GM21528 (cell line): ENCODE measurements around the gene ERC2.

ENCODE experiments used
- ATAC-seq: cut with Tn5 transposase; IDR thresholded peaks from one replicate; pipeline ENCODE4 v1.9.1; 2021; ENCODE audit warnings: mild to moderate bottlenecking, moderate library complexity; ENCODE audit not compliant: unreplicated experiment, low FRiP score

ERC2 gene

GRCh38 chr3:56197259-56197965 lies 270.9 kb downstream of the ERC2 start:
- ATAC-seq: no peak

GRCh38 chr3:56196700-56197099 lies 271.6 kb downstream of the ERC2 start:
- no peak for ATAC-seq

DNA sequence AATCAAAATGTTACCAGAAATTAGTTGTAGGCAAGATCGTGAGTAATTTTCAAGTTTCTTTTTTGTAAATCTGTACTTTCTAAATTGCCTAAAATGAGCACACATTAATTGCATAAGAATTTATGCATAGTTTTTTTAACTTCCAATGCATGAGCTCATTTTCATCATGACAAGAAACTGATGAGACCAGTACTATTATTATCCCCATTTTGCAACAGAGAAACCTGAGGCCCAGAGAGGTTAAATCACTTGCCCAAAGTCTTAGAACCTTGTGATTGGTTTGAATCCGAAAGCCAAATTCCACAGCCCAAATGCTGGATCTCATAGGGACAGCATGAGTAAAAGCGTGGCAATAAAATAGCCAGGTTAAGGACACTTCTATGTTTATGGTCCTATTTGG lies 274.7 kb downstream of the ERC2 start:
- ATAC-seq: no peak

DNA sequence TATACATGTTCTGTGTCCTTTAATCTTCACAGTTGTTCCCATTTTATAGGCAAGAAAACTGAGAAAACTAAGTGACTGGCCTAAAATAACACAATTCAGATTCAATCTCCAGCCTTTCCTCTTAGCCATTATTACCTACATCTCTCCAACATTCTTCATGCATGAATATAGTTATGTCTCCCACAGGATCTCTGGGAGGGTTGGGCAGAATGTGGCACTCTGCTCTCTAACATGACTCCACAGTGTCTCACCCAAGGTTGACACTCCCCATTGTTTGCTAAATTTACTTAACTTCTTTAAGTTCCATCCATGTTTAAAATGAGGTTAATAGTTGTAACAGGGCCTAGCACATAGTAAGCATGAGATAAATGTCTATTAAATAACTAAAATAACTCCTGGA lies 276.3 kb downstream of the ERC2 start:
- ATAC-seq: no peak

- no peak for ATAC-seq
Measured at GRCh38 chr3:56190771-56191305, 277.4 kb downstream of the ERC2 start.

DNA sequence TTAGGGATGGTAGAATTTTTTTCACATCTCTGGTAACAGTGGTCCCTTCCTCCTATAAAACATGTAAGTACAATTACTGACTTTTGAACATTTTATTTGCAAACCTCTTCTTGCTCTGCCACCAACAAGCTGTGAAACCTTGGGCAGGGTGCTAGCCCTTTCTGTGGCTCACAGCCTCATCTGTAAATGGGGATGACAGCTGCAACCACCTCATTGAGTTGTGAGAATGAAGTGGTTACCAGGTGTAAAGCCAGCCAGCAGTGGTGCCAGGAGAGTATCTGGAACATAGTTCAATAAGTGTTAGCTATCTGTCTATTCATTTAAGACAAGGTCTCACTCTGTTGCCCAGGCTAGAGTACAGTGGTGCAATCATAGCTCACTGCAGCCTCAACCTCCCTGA lies 278.1 kb downstream of the ERC2 start:
- ATAC-seq: no peak

DNA sequence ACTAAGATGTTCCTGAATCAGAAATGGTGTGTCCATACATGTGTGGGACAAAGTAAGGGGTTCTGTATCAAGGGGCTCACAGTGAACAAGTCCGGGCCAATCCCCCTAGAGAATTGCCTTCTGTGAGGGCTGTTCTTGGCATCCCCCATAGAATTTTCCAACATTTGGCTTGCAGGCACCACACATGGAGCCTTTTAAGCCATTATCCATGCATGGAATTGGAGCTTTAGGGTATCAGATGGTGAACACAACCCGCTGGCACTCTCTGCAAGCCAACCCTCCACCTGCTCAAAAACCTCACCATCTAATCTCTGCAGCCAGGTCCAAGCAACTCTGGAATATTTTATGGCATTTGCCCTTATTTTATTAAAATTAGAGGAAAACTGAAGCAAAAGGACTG lies 278.7 kb downstream of the ERC2 start:
- no peak for ATAC-seq

- no peak for ATAC-seq
Measured at GRCh38 chr3:56188201-56188600, 280.1 kb downstream of the ERC2 start.

DNA sequence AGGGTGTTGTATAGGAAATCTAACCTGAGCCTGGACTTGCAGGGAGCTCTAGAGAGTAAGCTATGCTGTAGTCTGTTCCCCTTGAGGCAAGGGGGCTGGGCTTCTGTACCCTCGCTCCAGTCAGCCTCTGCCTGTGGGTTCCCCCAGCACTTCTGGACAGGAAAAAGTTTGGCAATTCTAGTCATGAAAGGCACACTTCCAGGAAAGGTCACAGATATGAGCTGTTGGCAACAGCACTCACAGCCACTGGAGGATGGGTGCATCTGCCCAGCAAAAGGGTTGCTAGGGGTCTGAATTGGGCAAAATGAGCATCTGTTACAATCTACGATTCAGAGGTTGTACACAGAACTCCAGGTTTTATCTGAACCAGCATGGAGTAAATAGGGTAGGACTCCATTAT lies 281.2 kb downstream of the ERC2 start:
- ATAC-seq: no peak

GRCh38 chr3:56185827-56186226 lies 282.4 kb downstream of the ERC2 start:
- no peak for ATAC-seq

GRCh38 chr3:56183529-56183928 lies 284.7 kb downstream of the ERC2 start:
- no peak for ATAC-seq

- ATAC-seq: no peak
Measured at GRCh38 chr3:56180433-56180832, 287.8 kb downstream of the ERC2 start.

DNA sequence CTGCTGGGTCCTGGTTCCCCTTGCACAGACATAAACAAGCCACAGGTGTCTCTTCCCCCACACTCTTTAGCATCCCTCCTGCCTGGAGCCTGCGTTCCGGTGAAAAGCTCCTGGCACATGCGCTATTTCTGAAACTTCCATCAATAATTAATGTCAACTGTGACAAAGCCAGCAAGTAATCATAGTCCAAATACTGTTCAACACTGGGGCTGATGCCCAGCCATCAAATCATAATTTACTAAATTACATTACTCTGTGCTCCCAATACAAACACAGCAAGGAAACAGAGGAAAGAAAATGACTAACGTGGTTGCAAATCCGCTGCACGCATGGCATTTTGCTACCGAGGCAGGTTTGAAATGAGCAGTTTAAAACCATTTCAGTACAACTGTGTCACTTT lies 294.7 kb downstream of the ERC2 start:
- ATAC-seq: no peak

DNA sequence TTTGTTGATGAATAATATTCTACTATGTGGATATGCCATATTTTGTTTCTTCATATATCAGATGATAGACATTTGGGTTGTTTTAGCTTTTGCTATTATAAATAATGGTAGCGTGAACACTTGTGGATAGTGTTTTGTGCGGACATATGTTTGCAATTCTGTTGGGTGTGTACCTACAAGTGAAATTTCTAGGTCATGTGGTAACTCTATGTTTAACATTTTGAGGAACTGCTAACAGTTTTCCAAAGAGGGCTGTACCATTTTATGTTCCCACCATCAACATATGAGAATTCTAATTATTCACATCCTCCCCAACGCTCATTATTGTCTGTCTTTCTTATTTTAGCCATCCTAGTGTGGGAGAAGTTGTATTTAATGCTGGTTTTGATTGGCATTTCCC lies 303.8 kb downstream of the ERC2 start:
- ATAC-seq: no peak

- no peak for ATAC-seq
Measured at GRCh38 chr3:56157693-56158362, 310.4 kb downstream of the ERC2 start.

DNA sequence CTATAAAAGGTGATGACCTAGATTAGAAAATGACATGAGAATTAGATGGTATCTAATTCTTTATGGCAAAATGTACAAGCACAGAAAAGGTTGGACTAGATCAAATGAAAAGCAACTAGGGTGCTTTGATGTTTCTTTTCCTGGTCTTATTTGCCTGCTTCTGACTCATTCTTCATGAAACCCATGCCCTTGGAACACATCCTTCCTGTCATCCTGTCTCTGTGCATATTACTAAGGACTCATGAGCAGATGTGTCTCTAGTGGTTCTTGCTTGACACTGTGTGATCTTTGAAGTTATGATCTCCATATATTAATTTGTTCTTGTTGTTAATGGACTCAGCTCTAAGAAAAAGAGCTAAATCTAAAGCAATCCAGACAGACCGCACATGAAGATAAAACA lies 314.0 kb downstream of the ERC2 start:
- ATAC-seq: no peak

GRCh38 chr3:56147354-56147753 lies 320.9 kb downstream of the ERC2 start:
- no peak for ATAC-seq

DNA sequence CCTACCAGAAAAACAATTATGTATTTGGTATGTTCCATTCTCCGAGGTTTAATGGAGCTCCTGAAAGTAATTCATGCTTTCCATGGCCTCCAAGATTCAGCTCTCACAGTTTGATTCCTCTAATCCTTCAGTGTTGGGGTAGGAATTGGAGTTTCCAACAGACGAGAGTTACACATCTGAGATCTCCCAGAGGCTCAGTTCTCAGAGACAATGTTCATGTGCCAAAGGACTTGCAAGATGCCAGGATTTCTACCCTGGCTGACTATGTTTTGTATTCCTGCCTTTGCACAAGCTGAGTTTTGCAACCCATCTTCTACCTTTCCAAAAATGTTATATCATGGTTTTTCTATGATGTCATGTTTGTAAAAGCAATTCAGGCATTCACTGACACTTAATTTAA lies 322.9 kb downstream of the ERC2 start:
- ATAC-seq: no peak

DNA sequence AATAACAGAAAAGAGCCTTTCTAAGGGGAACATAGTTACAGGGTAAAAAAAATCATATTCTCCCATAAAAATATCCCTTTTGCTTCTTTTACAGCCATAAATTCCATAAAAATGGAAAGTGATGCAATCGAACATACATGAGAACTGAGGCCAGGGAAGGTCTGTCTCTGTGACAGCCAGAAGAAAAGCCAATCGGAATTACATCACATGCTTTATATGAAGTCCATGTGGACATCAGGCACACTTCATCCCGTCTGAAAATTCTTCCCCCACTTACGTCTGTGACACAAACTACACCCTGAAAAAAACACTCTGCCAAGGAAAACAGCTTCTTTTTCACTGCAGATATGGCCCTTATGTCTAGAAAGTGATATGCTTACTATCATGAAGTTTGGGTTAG lies 323.5 kb downstream of the ERC2 start:
- ATAC-seq: no peak

GRCh38 chr3:56137415-56137814 lies 330.9 kb downstream of the ERC2 start:
- no peak for ATAC-seq

DNA sequence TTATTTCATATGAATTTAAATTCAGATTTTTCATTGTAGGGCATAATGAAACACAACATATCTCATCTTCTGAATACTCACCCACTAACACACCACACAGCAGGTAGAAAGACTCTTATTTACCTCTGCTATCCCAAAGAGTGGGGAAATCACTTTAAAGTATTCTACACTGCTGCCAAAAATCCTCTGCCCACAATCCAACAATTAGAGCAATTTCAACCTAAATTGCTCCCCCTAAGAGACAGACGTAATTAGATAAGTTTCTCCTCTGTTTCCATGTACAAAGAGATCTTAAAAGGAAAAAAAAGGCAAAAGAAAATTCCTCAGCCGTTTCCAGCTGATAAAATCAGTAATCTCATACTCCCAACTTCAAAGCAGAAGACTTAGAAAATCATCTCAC lies 331.8 kb downstream of the ERC2 start:
- ATAC-seq: no peak

DNA sequence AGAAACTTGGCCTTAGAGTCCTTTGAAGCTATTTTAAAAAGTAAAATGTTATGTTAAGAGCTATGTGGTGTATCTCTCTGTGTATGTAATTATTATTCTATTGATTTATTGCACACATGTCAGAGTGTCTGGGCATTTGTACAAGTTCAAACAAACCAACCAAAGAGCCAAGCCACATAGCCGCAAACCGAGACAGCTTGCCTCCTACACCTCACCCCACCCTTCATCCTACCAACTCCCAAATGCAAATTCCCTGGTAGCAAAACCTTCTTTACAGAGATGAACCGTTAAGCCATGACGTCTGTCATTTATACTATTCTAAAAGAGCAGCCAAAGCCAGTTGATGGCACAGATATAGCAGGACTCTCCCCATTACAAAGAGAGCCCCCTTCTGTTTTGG lies 332.3 kb downstream of the ERC2 start:
- ATAC-seq: no peak
